ENCODE measurements around the gene ARHGAP21. TPM values are rescaled to one million over a fixed set of nuclear protein-coding genes. Genes with fewer than 3 reads are reported as not detected.

ARHGAP21 gene
- total RNA-seq, 1 experiment from 2014 or later = 11.6 TPM

DNA sequence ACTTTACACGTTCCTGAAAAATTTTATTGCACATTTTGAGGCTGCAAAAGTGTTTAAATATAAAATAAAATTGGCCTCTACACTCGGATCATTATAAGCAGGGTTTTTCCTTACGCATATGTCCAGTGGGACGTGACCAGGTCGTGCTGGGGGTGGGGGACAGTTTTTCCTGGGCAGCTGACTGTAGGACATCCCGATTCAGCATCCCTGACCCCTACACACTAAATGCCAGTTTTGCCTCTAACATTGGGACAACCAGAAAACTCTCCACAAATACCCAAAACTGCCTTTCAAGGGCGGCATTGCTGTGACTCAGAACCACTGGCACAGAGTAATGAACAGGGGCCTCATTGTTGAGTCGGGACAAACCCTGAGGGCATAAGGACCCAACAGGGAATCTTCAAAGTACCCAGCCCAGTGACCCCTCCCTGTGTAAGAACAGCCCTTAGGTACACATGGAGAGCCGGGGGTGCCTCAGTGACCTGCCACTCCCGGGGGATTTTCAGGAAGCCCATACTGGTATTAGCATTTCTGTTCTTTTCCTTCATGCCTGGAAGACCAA lies 170.6 kb downstream of the ARHGAP21 start:
- no peaks in the 10 kb centered on the region for H3K9me3 ChIP-seq (ENCODE audit: low read length)
- no peak overlapping the region for H2AFZ ChIP-seq (ENCODE audit: low read length)
- no peaks in the 10 kb centered on the region for H3K79me2 ChIP-seq (ENCODE audit: low read length)
- no peak overlapping the region for H3K4me3 ChIP-seq (ENCODE audit: low read length)
- no peak overlapping the region for H3K4me2 ChIP-seq (ENCODE audit: low read depth, low read length, poor library complexity, severe bottlenecking)
- H3K36me3 ChIP-seq (ENCODE audit: insufficient read depth, low read length) = no peaks in the 10 kb centered on the region
- H4K20me1 ChIP-seq (ENCODE audit: insufficient read depth, low read depth, low read length) = no peaks in the 10 kb centered on the region
- no peak overlapping the region for H3K27ac ChIP-seq (ENCODE audit: low read length)
- H3K9me2 ChIP-seq (replicated peaks; ENCODE audit: insufficient read depth, low read length) = no peaks in the 10 kb centered on the region
- DNase-seq = no peak
- H3K9ac ChIP-seq (ENCODE audit: low read length) = no peak overlapping the region
- H3K27me3 ChIP-seq (ENCODE audit: low read length) = no peaks in the 10 kb centered on the region
- H3K4me1 ChIP-seq (ENCODE audit: low read length) = no peaks in the 10 kb centered on the region

DNA sequence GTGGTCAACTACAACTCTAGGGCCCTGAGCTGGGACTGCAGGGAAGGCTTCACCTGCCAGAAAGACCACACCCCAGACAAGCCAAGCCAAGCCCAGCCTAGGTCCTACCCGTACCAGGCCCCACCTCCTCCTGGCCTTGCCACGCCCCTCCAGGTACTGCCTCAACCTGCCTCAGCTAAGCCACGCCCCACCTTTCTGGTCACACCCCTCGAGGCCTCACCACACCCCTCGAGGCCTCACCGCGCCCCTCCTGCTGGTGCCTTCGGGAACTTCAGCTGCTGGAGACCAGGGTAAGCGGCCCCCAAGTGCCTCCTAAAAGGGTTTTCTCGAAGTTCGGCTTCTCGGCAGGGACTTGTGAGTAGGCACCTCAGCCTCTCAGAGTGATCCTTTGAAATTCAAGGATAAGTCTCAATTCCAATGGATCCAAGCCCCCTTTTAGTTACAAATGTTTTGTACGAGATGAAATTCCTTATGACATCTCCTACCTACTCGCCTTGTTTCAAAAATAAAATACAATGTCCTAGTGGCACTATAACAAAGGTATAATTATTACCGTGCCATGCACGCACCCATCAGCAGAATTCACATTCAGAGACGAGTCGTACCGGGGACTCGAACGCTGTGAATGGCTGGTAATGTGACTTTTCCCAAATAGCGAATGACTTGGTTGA lies 171.2 kb downstream of the ARHGAP21 start:
- H3K27me3 ChIP-seq (ENCODE audit: low read length) = no peaks in the 10 kb centered on the region
- no peaks in the 10 kb centered on the region for H3K79me2 ChIP-seq (ENCODE audit: low read length)
- no peaks in the 10 kb centered on the region for H3K9me2 ChIP-seq (replicated peaks; ENCODE audit: insufficient read depth, low read length)
- no peaks in the 10 kb centered on the region for H3K36me3 ChIP-seq (ENCODE audit: insufficient read depth, low read length)
- H4K20me1 ChIP-seq (ENCODE audit: insufficient read depth, low read depth, low read length) = no peaks in the 10 kb centered on the region
- H2AFZ ChIP-seq (ENCODE audit: low read length) = no peak overlapping the region
- no peak overlapping the region for H3K9ac ChIP-seq (ENCODE audit: low read length)
- no peaks in the 10 kb centered on the region for H3K9me3 ChIP-seq (ENCODE audit: low read length)
- DNase-seq = peak; percentile 66
- H3K4me2 ChIP-seq (ENCODE audit: low read depth, low read length, poor library complexity, severe bottlenecking) = no peak overlapping the region
- H3K4me1 ChIP-seq (ENCODE audit: low read length) = no peaks in the 10 kb centered on the region
- no peak overlapping the region for H3K27ac ChIP-seq (ENCODE audit: low read length)
- H3K4me3 ChIP-seq (ENCODE audit: low read length) = no peak overlapping the region

DNA sequence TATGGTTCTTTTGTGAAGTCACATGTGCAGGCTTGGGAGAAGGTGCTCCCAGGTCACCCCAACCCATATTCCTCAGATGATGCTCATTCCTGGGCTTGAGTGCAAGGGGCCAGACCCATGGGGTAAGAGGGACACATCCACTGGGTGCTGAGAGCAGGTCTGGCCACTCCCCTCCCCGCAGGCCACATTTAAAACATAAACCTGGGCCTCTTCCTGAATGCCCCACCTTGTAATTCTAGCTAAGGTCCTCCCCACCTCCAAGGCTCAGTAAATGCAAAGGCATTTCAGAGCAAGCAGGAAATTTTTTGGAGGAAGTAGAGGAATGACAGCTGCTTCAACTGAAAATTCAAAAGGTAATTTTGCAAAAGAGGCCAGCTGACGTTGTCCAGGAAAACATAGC lies 172.5 kb downstream of the ARHGAP21 start:
- no peak for DNase-seq
- Histone ChIP-seq H3K9ac (ENCODE audit: low read length) (no peak overlapping the region), H3K4me2 (ENCODE audit: low read depth, low read length, poor library complexity, severe bottlenecking) (no peak overlapping the region), H4K20me1 (ENCODE audit: insufficient read depth, low read depth, low read length) (no peaks in the 10 kb centered on the region), H3K9me2 (replicated peaks; ENCODE audit: insufficient read depth, low read length) (no peaks in the 10 kb centered on the region), H3K79me2 (ENCODE audit: low read length) (no peaks in the 10 kb centered on the region), H3K4me1 (ENCODE audit: low read length) (no peaks in the 10 kb centered on the region), H3K27me3 (ENCODE audit: low read length) (no peaks in the 10 kb centered on the region), H3K9me3 (ENCODE audit: low read length) (no peaks in the 10 kb centered on the region), H3K4me3 (ENCODE audit: low read length) (no peak overlapping the region), H3K27ac (ENCODE audit: low read length) (no peak overlapping the region), H2AFZ (ENCODE audit: low read length) (no peak overlapping the region), H3K36me3 (ENCODE audit: insufficient read depth, low read length) (no peaks in the 10 kb centered on the region)

DNA sequence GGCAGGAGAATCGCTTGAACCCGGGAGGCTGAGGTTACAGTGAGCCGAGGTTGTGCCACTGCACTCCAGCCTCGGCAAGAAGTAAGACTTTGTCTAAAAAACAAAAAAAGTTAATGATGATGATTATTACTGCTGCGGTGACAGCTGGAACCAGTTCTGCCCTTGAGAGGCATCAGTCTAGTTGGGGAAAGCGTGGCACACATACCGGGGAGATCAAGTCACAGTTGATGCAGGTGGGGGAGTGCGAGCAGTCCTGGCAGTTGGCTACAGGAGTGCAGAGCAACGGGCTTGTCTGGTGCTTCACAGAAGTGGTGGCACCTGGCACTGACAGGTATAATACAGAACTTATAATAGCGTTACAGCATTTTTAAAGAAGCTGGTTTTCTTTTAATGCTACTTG lies 173.0 kb downstream of the ARHGAP21 start:
- Histone ChIP-seq H3K79me2 (ENCODE audit: low read length) (no peaks in the 10 kb centered on the region), H3K4me1 (ENCODE audit: low read length) (no peaks in the 10 kb centered on the region), H3K9me2 (replicated peaks; ENCODE audit: insufficient read depth, low read length) (no peaks in the 10 kb centered on the region), H3K4me2 (ENCODE audit: low read depth, low read length, poor library complexity, severe bottlenecking) (no peak overlapping the region), H3K9me3 (ENCODE audit: low read length) (no peaks in the 10 kb centered on the region), H2AFZ (ENCODE audit: low read length) (no peak overlapping the region), H4K20me1 (ENCODE audit: insufficient read depth, low read depth, low read length) (no peaks in the 10 kb centered on the region), H3K27ac (ENCODE audit: low read length) (no peak overlapping the region), H3K27me3 (ENCODE audit: low read length) (no peaks in the 10 kb centered on the region), H3K4me3 (ENCODE audit: low read length) (no peak overlapping the region), H3K9ac (ENCODE audit: low read length) (no peak overlapping the region), H3K36me3 (ENCODE audit: insufficient read depth, low read length) (no peaks in the 10 kb centered on the region)
- no peak for DNase-seq

DNA sequence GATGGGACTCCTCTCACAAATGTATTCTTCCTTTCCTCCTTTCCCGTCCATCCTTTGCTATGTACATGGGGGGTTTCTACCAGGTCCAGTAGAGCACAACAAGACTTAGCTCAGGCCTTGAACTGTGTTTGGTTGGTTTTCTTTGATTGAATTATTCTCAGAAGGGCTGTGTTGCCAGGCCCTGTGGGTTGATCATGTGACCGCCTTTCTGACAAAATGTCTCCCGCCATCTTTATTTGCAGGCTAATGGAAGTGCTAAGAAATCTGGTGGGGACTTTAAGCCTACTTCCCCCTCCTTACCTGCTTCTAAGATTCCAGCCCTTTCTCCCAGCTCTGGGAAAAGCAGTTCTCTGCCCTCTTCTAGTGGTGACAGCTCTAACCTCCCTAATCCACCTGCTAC lies 178.1 kb downstream of the ARHGAP21 start:
- no peak for DNase-seq
- H3K9me2 ChIP-seq (replicated peaks; ENCODE audit: insufficient read depth, low read length) = no peaks in the 10 kb centered on the region
- H3K79me2 ChIP-seq (ENCODE audit: low read length) = no peaks in the 10 kb centered on the region
- H4K20me1 ChIP-seq (ENCODE audit: insufficient read depth, low read depth, low read length) = no peaks in the 10 kb centered on the region
- H2AFZ ChIP-seq (ENCODE audit: low read length) = no peak overlapping the region
- H3K9ac ChIP-seq (ENCODE audit: low read length) = no peak overlapping the region
- no peaks in the 10 kb centered on the region for H3K36me3 ChIP-seq (ENCODE audit: insufficient read depth, low read length)
- no peaks in the 10 kb centered on the region for H3K27me3 ChIP-seq (ENCODE audit: low read length)
- H3K4me3 ChIP-seq (ENCODE audit: low read length) = no peak overlapping the region
- H3K4me1 ChIP-seq (ENCODE audit: low read length) = no peaks in the 10 kb centered on the region
- H3K9me3 ChIP-seq (ENCODE audit: low read length) = peaks cover 3% of the 10 kb centered on the region; the same call in 1 of the 2 replicates
- no peak overlapping the region for H3K27ac ChIP-seq (ENCODE audit: low read length)
- no peak overlapping the region for H3K4me2 ChIP-seq (ENCODE audit: low read depth, low read length, poor library complexity, severe bottlenecking)

DNA sequence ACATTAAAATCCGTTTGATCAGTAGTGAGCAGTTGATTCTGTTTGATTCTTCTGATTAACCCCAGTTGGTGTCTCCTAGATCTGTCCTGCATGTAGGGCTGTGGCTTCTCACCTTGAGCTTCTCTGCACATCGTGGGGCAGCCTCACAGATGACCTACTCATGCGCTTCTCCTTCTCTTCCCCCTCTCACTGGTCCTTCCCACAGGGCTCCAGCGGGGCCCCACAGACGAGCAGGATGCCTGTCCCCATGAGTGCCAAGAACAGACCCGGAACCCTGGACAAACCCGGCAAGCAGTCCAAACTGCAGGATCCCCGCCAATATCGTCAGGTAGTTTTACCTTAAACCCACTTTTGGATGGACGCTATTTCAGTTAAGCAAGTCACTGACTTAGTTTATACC lies 178.9 kb downstream of the ARHGAP21 start:
- Histone ChIP-seq H3K27ac (ENCODE audit: low read length) (no peak overlapping the region), H2AFZ (ENCODE audit: low read length) (no peak overlapping the region), H4K20me1 (ENCODE audit: insufficient read depth, low read depth, low read length) (no peaks in the 10 kb centered on the region), H3K9me3 (ENCODE audit: low read length) (peaks cover 3% of the 10 kb centered on the region; the same call in 1 of the 2 replicates), H3K36me3 (ENCODE audit: insufficient read depth, low read length) (no peaks in the 10 kb centered on the region), H3K4me3 (ENCODE audit: low read length) (no peak overlapping the region), H3K27me3 (ENCODE audit: low read length) (no peaks in the 10 kb centered on the region), H3K4me2 (ENCODE audit: low read depth, low read length, poor library complexity, severe bottlenecking) (no peak overlapping the region), H3K79me2 (ENCODE audit: low read length) (no peaks in the 10 kb centered on the region), H3K4me1 (ENCODE audit: low read length) (no peaks in the 10 kb centered on the region), H3K9me2 (replicated peaks; ENCODE audit: insufficient read depth, low read length) (no peaks in the 10 kb centered on the region), H3K9ac (ENCODE audit: low read length) (no peak overlapping the region)
- DNase-seq = no peak

DNA sequence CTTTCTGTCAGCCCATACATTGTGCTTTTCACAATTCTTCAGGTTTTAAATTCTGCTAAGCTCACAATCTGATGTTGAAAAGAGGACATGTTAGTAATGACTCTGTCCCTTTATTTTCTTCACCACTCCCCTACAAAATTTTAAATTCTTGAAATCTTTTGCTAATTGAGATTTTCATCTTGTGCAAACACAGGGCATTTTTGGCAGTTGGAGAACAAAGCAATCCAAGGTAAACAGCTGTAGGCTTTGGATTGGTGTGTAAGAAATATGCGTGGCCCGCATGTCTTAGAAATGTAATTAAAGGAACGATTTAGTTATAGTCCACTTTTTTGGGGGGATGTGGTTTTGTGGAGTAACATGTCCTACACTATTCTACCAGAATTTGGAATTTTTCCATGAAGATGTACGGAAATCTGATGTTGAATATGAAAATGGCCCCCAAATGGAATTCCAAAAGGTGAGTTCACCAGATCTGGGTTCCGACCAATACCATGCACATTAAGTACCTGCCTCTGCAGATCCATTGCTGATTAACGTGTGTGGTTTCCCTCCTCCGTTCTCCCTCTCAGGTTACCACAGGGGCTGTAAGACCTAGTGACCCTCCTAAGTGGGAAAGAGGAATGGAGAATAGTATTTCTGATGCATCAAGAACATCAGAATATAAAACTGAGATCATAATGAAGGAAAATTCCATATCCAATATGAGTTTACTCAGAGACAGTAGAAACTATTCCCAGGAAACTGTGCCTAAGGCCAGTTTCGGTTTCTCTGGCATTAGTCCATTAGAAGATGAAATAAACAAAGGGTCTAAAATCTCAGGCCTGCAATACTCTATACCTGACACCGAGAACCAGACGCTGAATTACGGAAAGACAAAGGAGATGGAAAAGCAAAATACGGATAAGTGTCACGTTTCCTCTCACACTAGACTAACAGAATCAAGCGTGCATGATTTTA lies 181.1 kb downstream of the ARHGAP21 start:
- Histone ChIP-seq H3K4me2 (ENCODE audit: low read depth, low read length, poor library complexity, severe bottlenecking) (no peak overlapping the region), H3K9me2 (replicated peaks; ENCODE audit: insufficient read depth, low read length) (no peaks in the 10 kb centered on the region), H3K27ac (ENCODE audit: low read length) (no peak overlapping the region), H3K27me3 (ENCODE audit: low read length) (no peaks in the 10 kb centered on the region), H3K79me2 (ENCODE audit: low read length) (no peaks in the 10 kb centered on the region), H3K9me3 (ENCODE audit: low read length) (peaks cover 3% of the 10 kb centered on the region; the same call in 1 of the 2 replicates), H3K4me3 (ENCODE audit: low read length) (no peak overlapping the region), H3K36me3 (ENCODE audit: insufficient read depth, low read length) (no peaks in the 10 kb centered on the region), H4K20me1 (ENCODE audit: insufficient read depth, low read depth, low read length) (no peaks in the 10 kb centered on the region), H3K9ac (ENCODE audit: low read length) (no peak overlapping the region), H2AFZ (ENCODE audit: low read length) (no peak overlapping the region), H3K4me1 (ENCODE audit: low read length) (no peaks in the 10 kb centered on the region)
- DNase-seq = no peak

DNA sequence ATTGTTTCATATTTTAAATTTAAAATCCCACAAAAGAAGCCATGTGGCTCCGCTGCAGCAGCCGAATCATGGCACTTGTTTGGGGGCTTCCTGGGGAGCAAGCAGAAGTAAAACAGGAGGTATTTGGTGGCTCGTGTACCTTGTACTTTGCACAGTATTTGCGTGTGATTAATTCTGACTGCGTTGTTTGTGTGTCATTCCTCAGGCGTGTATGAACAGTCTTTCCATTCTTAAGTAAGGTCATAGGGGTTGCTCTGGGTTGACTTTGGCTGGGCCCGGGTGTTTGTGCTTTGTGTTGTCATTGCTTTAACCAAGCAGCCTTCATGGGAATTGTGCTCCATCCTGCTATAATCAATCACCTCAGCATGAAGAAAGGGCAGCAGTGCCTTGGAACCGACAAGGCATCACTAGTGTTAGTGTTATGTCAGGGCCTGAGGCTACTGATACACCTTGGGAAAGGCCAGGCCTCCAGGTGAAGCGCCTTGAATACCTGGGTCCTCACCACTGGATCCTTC lies 182.4 kb downstream of the ARHGAP21 start:
- Histone ChIP-seq H4K20me1 (ENCODE audit: insufficient read depth, low read depth, low read length) (no peaks in the 10 kb centered on the region), H3K9me3 (ENCODE audit: low read length) (peaks cover 3% of the 10 kb centered on the region; the same call in 1 of the 2 replicates), H3K4me3 (ENCODE audit: low read length) (no peak overlapping the region), H3K27me3 (ENCODE audit: low read length) (no peaks in the 10 kb centered on the region), H2AFZ (ENCODE audit: low read length) (no peak overlapping the region), H3K27ac (ENCODE audit: low read length) (no peak overlapping the region), H3K9ac (ENCODE audit: low read length) (no peak overlapping the region), H3K79me2 (ENCODE audit: low read length) (no peaks in the 10 kb centered on the region), H3K4me1 (ENCODE audit: low read length) (no peaks in the 10 kb centered on the region), H3K36me3 (ENCODE audit: insufficient read depth, low read length) (no peaks in the 10 kb centered on the region), H3K4me2 (ENCODE audit: low read depth, low read length, poor library complexity, severe bottlenecking) (no peak overlapping the region), H3K9me2 (replicated peaks; ENCODE audit: insufficient read depth, low read length) (no peaks in the 10 kb centered on the region)
- no peak for DNase-seq

Measured in Karpas-422 (cell line).